Erythroblast (primary cell): ENCODE results near the gene AGAP9.
"Not testable (repeated sequence)": the region's sequence is repeated elsewhere in the genome, so short reads cannot be mapped to it uniquely, and the experiment has no call there.

ENCODE experiments used
- GATA1 ChIP-seq: IDR thresholded peaks from 2 replicates; pipeline ENCODE4 v1.6.1; 2011; ENCODE audit warnings: low read depth, mild to moderate bottlenecking, control low read depth, low read length, moderate library complexity
- POLR2A ChIP-seq: IDR thresholded peaks from 2 replicates; pipeline ENCODE4 v1.6.1; 2011; ENCODE audit warnings: mild to moderate bottlenecking, low read length

- not testable (repeated sequence) for TF ChIP-seq POLR2A, GATA1
Measured at GRCh38 chr10:47481768-47482181, 41.7 kb downstream of the AGAP9 start.
